COLO829 (cell line): ENCODE measurements around the gene NDUFA6.

Experiments used
- DNase-seq: peaks from one replicate; pipeline ENCODE4 v3.0.0; 2012; ENCODE audit warnings: low spot score

Gene NDUFA6

GRCh38 chr22:42070517-42071422 lies 19.8 kb downstream of the NDUFA6 start, which contains the start of gene NAGA:
NAGA (minus strand) TSS chr22:42070812; CDS start chr22:42070297, 515 bp downstream.
- peak; percentile 94 for DNase-seq

- no peak for DNase-seq
Measured at GRCh38 chr22:42069801-42070516, 20.6 kb downstream of the NDUFA6 start.

- no peak for DNase-seq
Measured at GRCh38 chr22:42068291-42068690, 22.3 kb downstream of the NDUFA6 start.

- DNase-seq = no peak
Measured at GRCh38 chr22:42067671-42068251, 22.8 kb downstream of the NDUFA6 start.

- no peak for DNase-seq
Measured at GRCh38 chr22:42066937-42067336, 23.6 kb downstream of the NDUFA6 start.

- DNase-seq = no peak
Measured at GRCh38 chr22:42066126-42066761, 24.3 kb downstream of the NDUFA6 start.

- no peak for DNase-seq
Measured at GRCh38 chr22:42065438-42066125, 25.0 kb downstream of the NDUFA6 start.

- DNase-seq = no peak
Measured at GRCh38 chr22:42064629-42065028, 25.9 kb downstream of the NDUFA6 start.

- no peak for DNase-seq
Measured at GRCh38 chr22:42062506-42063170, 27.9 kb downstream of the NDUFA6 start.

- no peak for DNase-seq
Measured at GRCh38 chr22:42061041-42061440, 29.5 kb downstream of the NDUFA6 start.

- DNase-seq = no peak
Measured at GRCh38 chr22:42060489-42060888, 30.1 kb downstream of the NDUFA6 start.

GRCh38 chr22:42056757-42057511 lies 33.6 kb downstream of the NDUFA6 start:
- no peak for DNase-seq

GRCh38 chr22:42052765-42053164 lies 37.8 kb downstream of the NDUFA6 start:
- no peak for DNase-seq

GRCh38 chr22:42050641-42051180 lies 39.9 kb downstream of the NDUFA6 start:
- no peak for DNase-seq

- no peak for DNase-seq
Measured at GRCh38 chr22:42041784-42042183, 48.8 kb downstream of the NDUFA6 start.

GRCh38 chr22:42039271-42039670 lies 51.3 kb downstream of the NDUFA6 start:
- DNase-seq = no peak
